Epithelial cell of proximal tubule (primary cell): ENCODE data around the gene COQ10B. TPM values are rescaled to one million over a fixed set of nuclear protein-coding genes. Genes with fewer than 3 reads are reported as not detected.

Experiments used
- DNase-seq: peaks from one replicate; pipeline ENCODE4 v3.0.0-alpha.2; 2011; ENCODE audit warnings: low read depth
- H3K4me3 ChIP-seq: 2 replicates; pipeline ENCODE4 v1.5.1; 2011; ENCODE audit warnings: low read depth, mild to moderate bottlenecking, low read length
- total RNA-seq: library from RNA; depleted of rRNA; stranded (reverse); fragments of >200 nt; gene quantifications from 2 replicates; pipeline ENCODE4 v1.2.3, GENCODE V29; 2015
- TF ChIP-seq, protein P1 (sequence below): conservative IDR thresholded peaks from 2 replicates; pipeline ENCODE4 v1.5.1; 2012; ENCODE audit warnings: low read depth, mild to moderate bottlenecking, low read length

The COQ10B gene
- total RNA-seq, 1 donor from 2014 or later = 17.9 TPM

DNA sequence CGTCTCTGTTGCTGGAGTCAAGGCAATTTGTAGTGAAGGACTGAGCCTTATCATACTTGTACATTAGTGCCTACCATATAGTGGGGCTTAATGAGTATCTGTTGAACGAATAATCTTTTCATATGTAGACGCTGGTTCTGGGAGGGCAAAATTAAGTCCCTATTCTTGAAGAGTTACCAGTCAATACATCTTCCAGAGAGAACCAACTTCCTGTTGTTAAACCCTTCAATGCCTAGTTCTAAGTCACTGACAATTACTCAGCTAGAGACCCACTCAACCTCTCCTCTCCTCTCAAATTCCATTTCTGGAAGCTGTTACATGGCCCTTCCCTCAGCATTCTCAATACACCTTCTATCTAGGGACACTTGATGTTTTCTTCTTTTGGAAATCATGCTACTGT lies 61.4 kb downstream of the COQ10B start:
- TF ChIP-seq, protein P1, sequence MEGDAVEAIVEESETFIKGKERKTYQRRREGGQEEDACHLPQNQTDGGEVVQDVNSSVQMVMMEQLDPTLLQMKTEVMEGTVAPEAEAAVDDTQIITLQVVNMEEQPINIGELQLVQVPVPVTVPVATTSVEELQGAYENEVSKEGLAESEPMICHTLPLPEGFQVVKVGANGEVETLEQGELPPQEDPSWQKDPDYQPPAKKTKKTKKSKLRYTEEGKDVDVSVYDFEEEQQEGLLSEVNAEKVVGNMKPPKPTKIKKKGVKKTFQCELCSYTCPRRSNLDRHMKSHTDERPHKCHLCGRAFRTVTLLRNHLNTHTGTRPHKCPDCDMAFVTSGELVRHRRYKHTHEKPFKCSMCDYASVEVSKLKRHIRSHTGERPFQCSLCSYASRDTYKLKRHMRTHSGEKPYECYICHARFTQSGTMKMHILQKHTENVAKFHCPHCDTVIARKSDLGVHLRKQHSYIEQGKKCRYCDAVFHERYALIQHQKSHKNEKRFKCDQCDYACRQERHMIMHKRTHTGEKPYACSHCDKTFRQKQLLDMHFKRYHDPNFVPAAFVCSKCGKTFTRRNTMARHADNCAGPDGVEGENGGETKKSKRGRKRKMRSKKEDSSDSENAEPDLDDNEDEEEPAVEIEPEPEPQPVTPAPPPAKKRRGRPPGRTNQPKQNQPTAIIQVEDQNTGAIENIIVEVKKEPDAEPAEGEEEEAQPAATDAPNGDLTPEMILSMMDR = no peak
- no peak for DNase-seq
- peak overlapping the region; percentile 66 for H3K4me3 ChIP-seq

DNA sequence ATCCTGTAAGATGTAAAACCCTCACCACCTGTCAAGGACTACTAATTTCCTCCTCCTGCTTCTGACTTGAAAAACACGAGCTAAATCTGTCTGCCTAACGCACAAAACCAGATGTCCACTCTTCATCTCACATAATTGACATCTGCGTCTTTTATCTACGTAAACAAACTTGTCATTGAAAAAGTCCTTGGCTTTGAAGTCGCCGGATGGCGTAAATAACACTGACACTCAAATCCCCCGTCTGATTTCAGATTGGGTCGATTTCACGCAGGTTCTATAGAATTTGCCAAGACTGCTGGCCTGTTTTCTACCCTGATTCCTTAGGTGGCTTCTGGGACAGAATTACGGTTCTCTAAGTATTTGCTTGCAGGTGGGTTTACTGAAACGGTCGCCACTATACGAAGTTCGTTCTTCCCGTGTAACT lies 62.0 kb downstream of the COQ10B start:
- peak overlapping the region; percentile 66 for H3K4me3 ChIP-seq
- TF ChIP-seq, protein P1 = no peak
- no peak for DNase-seq

DNA sequence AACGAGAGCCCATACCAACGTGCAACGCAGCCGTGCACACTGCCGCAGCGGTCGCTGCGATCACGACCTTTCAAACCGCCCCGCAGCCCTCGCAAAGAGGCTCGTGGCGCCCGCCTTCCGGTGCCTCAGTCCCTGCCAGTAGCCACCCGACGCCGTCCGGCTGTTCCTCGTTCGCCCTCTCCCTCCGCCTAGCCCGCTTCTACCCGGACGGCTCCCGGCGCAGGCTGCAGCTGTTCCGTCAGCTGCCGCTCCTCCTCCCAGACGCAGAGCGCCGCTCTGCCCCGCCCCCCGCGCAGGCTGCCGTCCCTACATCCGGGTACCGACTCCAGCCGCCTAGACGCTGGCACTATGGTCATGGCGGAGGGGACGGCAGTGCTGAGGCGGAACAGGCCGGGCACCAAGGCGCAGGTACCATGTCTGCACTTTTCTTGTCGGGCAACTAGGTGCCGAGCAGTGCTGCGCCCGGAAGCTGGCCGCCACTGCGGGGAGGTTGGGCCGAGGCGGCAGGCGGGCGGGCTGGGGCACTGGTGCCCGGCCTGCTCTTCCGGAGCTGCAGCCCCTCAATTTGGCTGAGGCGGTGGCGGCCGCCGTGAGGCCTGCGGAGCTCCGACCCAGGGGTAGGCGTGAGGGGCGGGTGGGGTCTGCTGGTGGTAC lies 62.5 kb downstream of the COQ10B start, which contains the start of gene MOB4:
MOB4 (plus strand) TSS at position 328 of the 654 bp plus-strand sequence; CDS start at position 349, 21 bp downstream.
- peak within 1 kb of the TSS; percentile 66 for H3K4me3 ChIP-seq
- TF ChIP-seq, protein P1 = no peak
- DNase-seq = no peak

DNA sequence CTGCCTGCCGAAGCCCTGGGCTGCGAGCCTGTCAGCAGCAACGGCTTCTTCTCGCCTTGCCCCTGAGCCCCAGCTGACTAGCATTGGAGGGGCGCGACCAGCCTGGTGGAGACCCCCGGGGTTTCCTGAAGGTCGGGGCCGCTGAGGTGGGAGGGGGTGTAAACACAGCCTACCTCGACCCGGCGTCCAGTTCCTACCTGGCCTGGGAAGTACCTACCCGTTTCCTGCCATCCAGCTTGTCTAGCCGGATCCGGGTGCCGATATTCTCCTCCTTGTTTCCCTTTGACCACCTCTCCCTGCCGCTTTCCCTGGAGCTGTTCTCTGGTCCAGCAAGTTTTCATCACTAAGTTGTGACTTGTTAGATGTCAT lies 63.0 kb downstream of the COQ10B start:
- no peak for DNase-seq

DNA sequence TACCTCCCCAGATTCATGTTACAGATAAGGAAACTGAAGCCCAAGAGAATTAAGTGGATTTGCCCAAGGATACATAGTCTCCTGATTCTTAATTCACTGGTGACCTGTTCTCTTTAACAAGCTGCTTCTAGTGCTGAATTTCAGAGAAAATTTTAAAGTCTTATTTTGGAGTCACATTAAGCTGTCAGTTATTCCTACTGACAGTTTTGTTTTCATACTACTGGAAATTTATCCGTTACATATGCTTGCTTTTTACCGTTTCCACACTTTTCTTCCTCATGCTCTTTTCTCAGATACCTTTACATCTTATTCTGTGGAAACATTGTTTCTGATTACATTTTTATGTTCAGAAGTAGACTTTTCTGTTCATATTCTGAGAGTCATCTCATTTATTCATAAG lies 63.8 kb downstream of the COQ10B start:
- TF ChIP-seq, protein P1 = no peak
- no peak for DNase-seq
- peak overlapping the region; percentile 66 for H3K4me3 ChIP-seq

More for the DNA sequence above, 63.0 kb downstream of the COQ10B start:
- TF ChIP-seq, protein P1 = no peak
- H3K4me3 ChIP-seq = peak overlapping the region; percentile 66

Other genes starting within 250 kb of the COQ10B start
- gene ANKRD44, start 142.8 kb upstream of the COQ10B start, total RNA-seq = 1.7 and 4.2 TPM in 2 replicates
- 125 and 135 TPM in 2 replicates for gene SF3B1, start 18.5 kb upstream of the COQ10B start, total RNA-seq
- gene HSPD1, start 46.3 kb downstream of the COQ10B start, total RNA-seq = 407 and 601 TPM in 2 replicates
- gene HSPE1, start 46.8 kb downstream of the COQ10B start, total RNA-seq = 349 and 354 TPM in 2 replicates
- 36.3 and 44.1 TPM in 2 replicates for gene MOB4, start 62.5 kb downstream of the COQ10B start, total RNA-seq
- gene RFTN2, start 222.0 kb downstream of the COQ10B start, total RNA-seq = not detected in 2 replicates